Right lobe of liver (tissue), 6 donors: ENCODE data around the gene ARFGAP2. TPM values are rescaled to one million over a fixed set of nuclear protein-coding genes. Genes with fewer than 3 reads are reported as not detected.

ENCODE experiments used
- ATAC-seq, 4 donors: fragments of 200-7000 bp; cut with Tn5 transposase; one replicate each; pipeline ENCODE4 v1.9.1; 2020; ENCODE audit warnings: mild to moderate bottlenecking in 4 of 4, moderate library complexity in 4 of 4
- DNase-seq, 3 donors: peaks; one replicate each; pipeline ENCODE4 v3.0.0-alpha.2; 2020
- H3K27ac ChIP-seq, 3 donors: fragments of 200-600 bp; one replicate each; pipeline ENCODE4 v1.8.0; 2022
- H3K27me3 ChIP-seq, 2 donors: fragments of 200-600 bp; one replicate each; pipeline ENCODE4 v1.8.0; 2022
- H3K36me3 ChIP-seq, 4 donors: fragments of 200-600 bp; sonication (generic) in 1 of 4; one replicate each; pipeline versions ENCODE4 v1.5.1 to v1.8.0; 2017 to 2022; ENCODE audit warnings: control low read depth in 1 of 4
- H3K4me1 ChIP-seq, 4 donors: fragments of 200-600 bp; sonication (generic) in 1 of 4; one replicate each; pipeline versions ENCODE4 v1.5.1 to v1.8.0; 2017 to 2022; ENCODE audit warnings: control low read depth in 1 of 4
- H3K4me3 ChIP-seq, 3 donors: fragments of 200-600 bp; one replicate each; pipeline ENCODE4 v1.8.0; 2022
- H3K9me3 ChIP-seq, 4 donors: fragments of 200-600 bp; sonication (generic) in 1 of 4; one replicate each; pipeline versions ENCODE4 v1.5.1 to v1.8.0; 2017 to 2022; ENCODE audit warnings: control low read depth in 1 of 4
- POLR2A ChIP-seq: fragments of 450-650 bp; IDR thresholded peaks from one replicate; pipeline ENCODE4 v1.6.1; 2017; ENCODE audit warnings: antibody characterized with exemption, mild to moderate bottlenecking
- WGBS: methylation state at CpG from one replicate; pipeline ENCODE4 v1.1.6; 2018; ENCODE audit warnings: low coverage, low lambda C conversion rate; ENCODE audit not compliant: insufficient coverage; ENCODE audit errors: missing lambda C conversion rate; 5-methylcytosine and 5-hydroxymethylcytosine counted together
- intact Hi-C, 2 donors: fragments of 100-400 bp; cut with DNase I; formaldehyde crosslinking; loops; one replicate each; pipeline versions ENCODE4 v1.11.2 to v1.14.1; 2022
- total RNA-seq, 6 experiments: library from RNA; depleted of rRNA in 2 of 6; stranded (reverse); fragments of >200 nt in 2 of 6; fragmentation: NEBNext Ultra II Directional in 3 of 6; extraction: Animal tissue kit (Norgen Biotek cat#: 25700) in 3 of 6; gene quantifications; one replicate each; pipeline versions ENCODE4 v1.1.0 to v1.2.4, GENCODE V29; 2016 to 2023
- TF ChIP-seq, protein P1 (sequence below), 4 donors: fragments of 200-600 bp in 3 of 4; fragments of 450-650 bp in 1 of 4; IDR thresholded peaks; one replicate each; pipeline versions ENCODE4 v1.5.1 to v1.8.0; 2016 to 2022; ENCODE audit warnings: antibody characterized with exemption in 4 of 4, mild to moderate bottlenecking in 2 of 4
- donor health status: DM: no; HTN: yes; CAD: no.
- donor health status: DM: no; HTN: no; CAD: no.
- donor health status: DM: no; HTN: no; CAD: no.
- donor health status: DM: no; HTN: yes; CAD: no.
- donor health status: DM: no; HTN: yes; CAD: no.

The ARFGAP2 gene
- total RNA-seq, 6 experiments from 2014 or later = 37.7 to 64.4 (median 62.1) TPM

DNA sequence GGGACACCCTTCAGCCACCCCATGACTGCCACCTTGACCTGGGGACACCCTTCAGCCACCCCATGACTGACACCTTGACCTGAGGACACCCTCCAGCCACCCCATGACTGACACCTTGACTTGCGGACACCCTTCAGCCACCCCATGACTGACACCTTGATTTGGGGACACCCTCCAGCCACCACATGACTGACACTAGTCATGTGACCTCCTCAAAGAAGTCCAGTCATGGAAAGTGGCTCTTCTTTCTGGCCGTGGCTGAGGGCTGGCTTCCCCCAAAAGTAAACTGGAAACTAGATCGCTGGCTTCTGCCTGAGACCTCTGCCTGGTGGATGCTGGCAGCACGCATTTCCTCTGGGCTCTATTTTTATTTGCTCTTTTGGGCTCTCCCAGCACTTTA is 28.4 kb downstream of the ARFGAP2 start:
- DNase-seq (no peak), ATAC-seq (no peak)
- no peak for TF ChIP-seq POLR2A
- TF ChIP-seq, protein P1, sequence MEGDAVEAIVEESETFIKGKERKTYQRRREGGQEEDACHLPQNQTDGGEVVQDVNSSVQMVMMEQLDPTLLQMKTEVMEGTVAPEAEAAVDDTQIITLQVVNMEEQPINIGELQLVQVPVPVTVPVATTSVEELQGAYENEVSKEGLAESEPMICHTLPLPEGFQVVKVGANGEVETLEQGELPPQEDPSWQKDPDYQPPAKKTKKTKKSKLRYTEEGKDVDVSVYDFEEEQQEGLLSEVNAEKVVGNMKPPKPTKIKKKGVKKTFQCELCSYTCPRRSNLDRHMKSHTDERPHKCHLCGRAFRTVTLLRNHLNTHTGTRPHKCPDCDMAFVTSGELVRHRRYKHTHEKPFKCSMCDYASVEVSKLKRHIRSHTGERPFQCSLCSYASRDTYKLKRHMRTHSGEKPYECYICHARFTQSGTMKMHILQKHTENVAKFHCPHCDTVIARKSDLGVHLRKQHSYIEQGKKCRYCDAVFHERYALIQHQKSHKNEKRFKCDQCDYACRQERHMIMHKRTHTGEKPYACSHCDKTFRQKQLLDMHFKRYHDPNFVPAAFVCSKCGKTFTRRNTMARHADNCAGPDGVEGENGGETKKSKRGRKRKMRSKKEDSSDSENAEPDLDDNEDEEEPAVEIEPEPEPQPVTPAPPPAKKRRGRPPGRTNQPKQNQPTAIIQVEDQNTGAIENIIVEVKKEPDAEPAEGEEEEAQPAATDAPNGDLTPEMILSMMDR (IDR thresholded peaks at IDR 0.05) = no peak
- H3K9me3 ChIP-seq = no peaks in the 10 kb centered on the region
- no peak overlapping the region for H3K4me3 ChIP-seq
- no peak overlapping the region for H3K27ac ChIP-seq
- H3K4me1 ChIP-seq = no peaks in the 10 kb centered on the region
- no peaks in the 10 kb centered on the region for H3K36me3 ChIP-seq
- intact Hi-C loops = loop anchor here in 1 of 2 donors (10.0 kb wide), 1 partner anchor 57 kb away; no protein-coding TSS in a partner anchor
- H3K27me3 ChIP-seq = no peaks in the 10 kb centered on the region
- WGBS = 60% methylated on average over 1 of the region's 4 CpGs

DNA sequence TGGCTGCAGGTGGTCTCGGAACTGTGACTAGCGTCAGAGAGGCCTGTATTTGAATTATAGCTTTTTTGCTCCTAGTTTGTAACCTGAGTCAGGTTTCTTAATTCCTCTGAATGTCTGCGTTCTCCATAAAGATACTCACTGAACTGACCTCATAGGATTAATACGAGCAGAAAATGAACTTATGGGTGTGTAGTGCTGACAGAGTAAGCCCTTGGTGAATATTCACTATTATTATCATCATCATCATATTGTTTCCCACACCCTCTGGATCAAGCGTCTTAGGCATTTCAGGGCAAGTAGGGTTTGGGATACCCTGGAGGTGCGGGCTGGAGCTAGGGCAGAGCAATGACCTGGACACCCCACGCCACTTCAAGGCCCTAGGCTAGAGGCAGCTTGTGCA is 29.0 kb downstream of the ARFGAP2 start:
- no peak for ATAC-seq
- Histone ChIP-seq H3K36me3 (no peaks in the 10 kb centered on the region), H3K9me3 (no peaks in the 10 kb centered on the region), H3K27ac (no peak overlapping the region), H3K27me3 (no peaks in the 10 kb centered on the region), H3K4me1 (no peaks in the 10 kb centered on the region), H3K4me3 (no peak overlapping the region)
- DNase-seq = no peak
- TF ChIP-seq, protein P1 (IDR thresholded peaks at IDR 0.05) = no peak
- TF ChIP-seq POLR2A = no peak
- WGBS = 91% methylated on average over 3 of the region's 7 CpGs
- intact Hi-C loops = loop anchor here in 1 of 2 donors (10.0 kb wide), 1 partner anchor 57 kb away; no protein-coding TSS in a partner anchor

DNA sequence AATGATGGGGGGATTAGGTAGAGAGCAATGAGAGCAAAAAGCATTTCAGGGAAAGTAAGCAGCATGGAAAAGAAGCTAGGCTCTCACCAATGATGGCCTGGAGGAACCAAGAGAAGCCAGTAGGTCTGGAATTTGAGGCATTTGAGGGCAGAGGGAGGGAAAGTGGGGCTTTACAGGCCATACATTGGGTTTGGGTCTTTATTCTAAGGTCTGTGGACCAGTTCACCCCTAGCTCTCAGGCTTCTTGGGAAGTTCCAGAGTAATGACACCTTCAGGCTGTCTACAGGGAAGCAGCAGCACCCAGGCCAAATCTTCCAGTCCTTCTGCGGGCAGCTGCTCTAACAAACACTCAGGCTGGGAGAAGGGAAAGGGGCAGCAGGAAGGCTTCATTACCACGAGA is 29.4 kb downstream of the ARFGAP2 start:
- ATAC-seq = no peak
- TF ChIP-seq, protein P1 (IDR thresholded peaks at IDR 0.05) = no peak
- no peak for TF ChIP-seq POLR2A
- Histone ChIP-seq H3K27me3 (no peaks in the 10 kb centered on the region), H3K4me1 (no peaks in the 10 kb centered on the region), H3K9me3 (no peaks in the 10 kb centered on the region), H3K4me3 (no peak overlapping the region), H3K36me3 (no peaks in the 10 kb centered on the region), H3K27ac (no peak overlapping the region)
- intact Hi-C loops = loop anchor here in 1 of 2 donors (10.0 kb wide), 1 partner anchor 58 kb away; no protein-coding TSS in a partner anchor
- no CpG with 5 or more reads among the region's 2 CpGs for WGBS
- DNase-seq = no peak

DNA sequence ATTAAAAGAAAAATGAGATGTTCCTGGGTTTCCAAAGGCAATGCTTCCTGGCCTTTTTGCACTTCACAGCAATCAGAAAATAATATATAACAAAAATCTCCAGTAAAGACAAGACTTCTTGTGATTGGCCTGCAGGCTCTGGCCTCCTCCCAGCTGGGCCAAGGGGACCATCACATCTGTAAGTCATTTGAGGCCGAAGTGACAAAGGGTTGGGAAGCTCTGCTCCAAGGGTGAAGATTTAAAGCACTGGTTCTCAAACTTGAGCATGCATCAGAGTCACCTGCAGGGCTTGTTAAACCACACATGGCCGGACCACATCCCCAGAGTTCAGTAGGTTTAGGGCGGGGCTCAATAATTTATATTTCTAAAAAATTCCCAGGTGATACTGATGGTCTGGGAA is 32.1 kb downstream of the ARFGAP2 start:
- Histone ChIP-seq H3K27me3 (no peaks in the 10 kb centered on the region), H3K4me1 (no peaks in the 10 kb centered on the region), H3K27ac (no peak overlapping the region), H3K9me3 (no peaks in the 10 kb centered on the region), H3K36me3 (no peaks in the 10 kb centered on the region), H3K4me3 (no peak overlapping the region)
- no peak for TF ChIP-seq POLR2A
- TF ChIP-seq, protein P1 (IDR thresholded peaks at IDR 0.05) = no peak
- intact Hi-C loops = loop anchor here in 1 of 2 donors (10.0 kb wide), 1 partner anchor 60 kb away; no protein-coding TSS in a partner anchor
- WGBS = 84% methylated on average over 3 of the region's 3 CpGs
- ATAC-seq (no peak), DNase-seq (no peak)
